GM19328 (cell line): ENCODE results near the gene LMAN2.
"Not testable (repeated sequence)": the region's sequence is repeated elsewhere in the genome, so short reads cannot be mapped to it uniquely, and the experiment has no call there.

Experiments used
- ATAC-seq: cut with Tn5 transposase; IDR thresholded peaks from one replicate; pipeline ENCODE4 v1.9.1; 2021; ENCODE audit warnings: mild to moderate bottlenecking, moderate library complexity; ENCODE audit not compliant: unreplicated experiment

LMAN2 gene

DNA sequence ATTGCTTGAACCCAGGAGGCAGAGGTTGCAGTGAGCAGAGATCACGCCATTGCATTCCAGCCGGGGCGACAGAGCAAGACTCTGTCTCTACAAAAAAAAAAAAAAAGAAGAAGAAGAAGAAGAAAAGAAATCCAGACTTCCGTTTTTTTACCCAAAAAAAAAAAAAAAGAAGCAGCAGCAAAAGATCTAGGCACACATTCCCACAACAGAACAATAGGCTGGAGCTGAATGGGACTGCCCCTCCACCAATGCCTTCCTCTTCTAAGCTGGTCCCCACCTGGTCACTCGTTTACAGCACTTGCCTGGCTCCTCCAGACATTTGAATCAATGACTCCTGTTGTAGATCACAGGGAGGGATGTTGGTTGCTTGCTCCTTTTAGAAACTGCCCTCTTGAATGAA, 1.6 kb upstream of the LMAN2 start:
- ATAC-seq = no peak

- no peak for ATAC-seq
Observed at GRCh38 chr5:177350776-177351391, 584 bp downstream of the LMAN2 start.

GRCh38 chr5:177349762-177350161, 1.7 kb downstream of the LMAN2 start:
- no peak for ATAC-seq

- no peak for ATAC-seq
Observed at GRCh38 chr5:177349362-177349647, 2.2 kb downstream of the LMAN2 start.

- ATAC-seq = no peak
Observed at GRCh38 chr5:177347699-177348098, 3.8 kb downstream of the LMAN2 start.

GRCh38 chr5:177346820-177347219, 4.6 kb downstream of the LMAN2 start:
- no peak for ATAC-seq

GRCh38 chr5:177344891-177345290, 6.6 kb downstream of the LMAN2 start:
- ATAC-seq = no peak

DNA sequence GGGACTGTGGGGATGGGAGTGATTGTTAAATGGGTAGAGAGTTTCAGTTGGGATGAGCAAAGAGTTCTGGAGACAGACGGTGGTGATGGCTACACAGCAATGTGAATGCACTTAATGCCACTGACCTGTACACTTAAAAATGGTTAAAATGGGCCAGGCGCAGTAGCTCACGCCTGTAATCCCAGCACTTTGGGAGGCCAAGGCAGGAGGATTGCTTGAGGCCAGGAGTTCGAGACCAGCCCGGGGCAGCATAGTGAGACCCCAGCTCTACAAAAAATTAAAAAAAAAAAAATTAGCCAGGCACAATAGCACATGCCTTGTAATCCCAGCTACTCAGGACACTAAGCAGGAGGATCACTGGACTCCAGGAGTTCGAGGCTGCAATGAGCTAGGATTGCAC, 7.7 kb downstream of the LMAN2 start:
- ATAC-seq = no peak

- not testable (repeated sequence) for ATAC-seq
Observed at GRCh38 chr5:177343000-177343399, 8.5 kb downstream of the LMAN2 start.

DNA sequence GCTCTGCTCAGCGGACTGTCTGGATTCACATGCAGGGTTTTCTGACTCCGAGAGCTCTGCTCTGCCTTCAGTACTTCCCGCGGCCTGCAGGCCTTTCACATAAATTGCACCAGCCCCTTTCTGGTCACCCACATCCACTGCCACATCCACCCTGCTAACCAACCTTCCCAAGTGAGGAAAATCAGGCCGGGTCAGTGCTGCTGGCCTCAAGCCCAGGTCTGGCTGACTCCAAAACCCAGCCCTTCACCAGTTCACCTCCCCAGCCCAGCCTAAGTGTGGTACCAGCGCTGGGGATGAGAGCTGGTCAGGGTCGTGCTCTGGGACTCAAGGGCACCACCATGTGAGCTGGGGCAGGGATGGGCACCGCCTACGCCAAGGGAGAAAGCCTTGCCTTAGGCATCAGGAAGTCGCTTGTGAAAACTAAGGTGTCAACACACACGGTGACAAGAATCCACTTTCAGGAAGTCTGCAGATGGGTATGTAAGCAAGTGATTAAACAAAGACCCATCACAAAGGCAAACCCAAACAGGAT, 12.3 kb downstream of the LMAN2 start:
- ATAC-seq = no peak

DNA sequence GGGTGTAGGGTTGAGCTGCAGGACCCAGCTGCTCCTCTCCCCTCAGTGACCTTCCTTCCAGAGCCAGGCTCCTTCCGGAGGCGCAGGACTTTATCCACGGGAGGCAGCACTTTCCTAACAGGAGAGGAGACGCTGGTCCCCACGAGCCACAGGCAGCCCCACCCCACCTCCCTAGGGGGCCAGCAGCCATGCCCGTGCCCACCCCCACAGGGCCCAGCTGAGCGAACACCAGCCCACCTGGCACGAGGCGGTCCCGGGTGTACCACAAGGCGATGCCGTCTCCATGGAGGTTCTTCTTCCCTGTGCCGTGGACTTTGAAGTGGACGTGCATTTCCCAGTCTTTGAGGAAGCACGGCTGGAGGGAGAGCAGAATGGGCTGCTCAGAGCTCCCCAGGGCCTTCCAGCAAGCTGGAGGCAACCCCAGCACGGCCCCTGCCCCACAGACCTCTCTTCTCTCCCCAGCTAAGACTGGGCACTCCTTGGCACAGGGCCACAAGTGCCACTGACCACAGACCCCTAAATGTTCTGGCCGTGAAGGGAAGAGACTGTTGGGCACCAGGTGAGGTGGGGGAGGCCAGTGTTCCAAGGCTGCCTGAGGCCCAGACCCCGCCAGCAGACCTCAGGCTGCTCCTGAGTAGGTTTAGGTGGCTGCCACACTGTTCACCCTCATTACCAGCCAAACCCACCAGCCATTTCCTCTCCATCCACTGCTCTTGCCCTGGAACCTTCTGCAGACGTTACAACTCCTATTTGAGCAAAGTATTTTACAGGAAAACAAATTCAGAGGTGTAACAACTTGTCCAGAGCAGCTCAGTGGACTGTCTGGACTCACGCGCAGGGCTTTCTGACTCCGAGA, 13.0 kb downstream of the LMAN2 start:
- ATAC-seq = no peak

GRCh38 chr5:177336603-177337494, 14.6 kb downstream of the LMAN2 start:
- ATAC-seq = no peak

DNA sequence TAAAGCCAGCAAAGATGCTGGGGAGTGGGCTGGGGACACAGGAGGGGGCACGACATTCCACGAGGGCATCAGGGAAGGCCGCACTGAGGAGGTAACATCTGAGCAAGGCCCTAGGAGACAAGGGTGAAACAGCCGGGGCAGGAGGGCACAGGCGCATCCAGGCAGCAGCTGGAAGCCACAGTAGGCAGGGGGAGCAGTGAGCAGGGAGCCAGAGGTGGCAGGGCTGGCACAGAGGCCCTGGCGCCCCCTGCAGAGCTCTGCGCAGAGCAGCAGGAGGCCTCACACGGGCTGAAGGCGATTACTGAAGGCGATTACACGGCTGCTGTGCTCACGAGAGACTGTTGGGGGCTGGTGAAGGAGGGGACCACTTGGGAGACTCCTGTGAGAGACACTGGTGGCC, 15.4 kb downstream of the LMAN2 start:
- no peak for ATAC-seq

- ATAC-seq = no peak
Observed at GRCh38 chr5:177335701-177336065, 15.8 kb downstream of the LMAN2 start.

GRCh38 chr5:177334781-177335700, 16.4 kb downstream of the LMAN2 start:
- ATAC-seq = no peak

DNA sequence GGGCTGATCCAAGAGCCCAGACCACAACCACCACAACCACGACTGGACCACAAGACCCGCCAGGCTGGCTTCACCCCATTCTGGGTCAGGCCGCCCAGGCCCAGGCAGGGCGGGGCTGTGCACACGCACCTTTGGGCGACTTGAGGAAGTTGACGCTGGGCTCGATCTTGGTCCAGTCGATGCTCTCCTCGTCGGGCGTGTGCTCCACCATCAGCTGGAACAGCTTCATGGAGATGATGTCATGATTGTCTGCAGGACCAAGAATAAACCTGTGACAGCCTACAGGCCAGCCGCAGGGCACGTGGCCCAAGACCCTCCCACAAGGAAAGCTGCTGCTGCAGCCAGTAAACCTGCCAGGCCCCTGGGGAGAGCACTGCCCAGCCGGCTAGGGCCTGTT, 17.3 kb downstream of the LMAN2 start:
- no peak for ATAC-seq

DNA sequence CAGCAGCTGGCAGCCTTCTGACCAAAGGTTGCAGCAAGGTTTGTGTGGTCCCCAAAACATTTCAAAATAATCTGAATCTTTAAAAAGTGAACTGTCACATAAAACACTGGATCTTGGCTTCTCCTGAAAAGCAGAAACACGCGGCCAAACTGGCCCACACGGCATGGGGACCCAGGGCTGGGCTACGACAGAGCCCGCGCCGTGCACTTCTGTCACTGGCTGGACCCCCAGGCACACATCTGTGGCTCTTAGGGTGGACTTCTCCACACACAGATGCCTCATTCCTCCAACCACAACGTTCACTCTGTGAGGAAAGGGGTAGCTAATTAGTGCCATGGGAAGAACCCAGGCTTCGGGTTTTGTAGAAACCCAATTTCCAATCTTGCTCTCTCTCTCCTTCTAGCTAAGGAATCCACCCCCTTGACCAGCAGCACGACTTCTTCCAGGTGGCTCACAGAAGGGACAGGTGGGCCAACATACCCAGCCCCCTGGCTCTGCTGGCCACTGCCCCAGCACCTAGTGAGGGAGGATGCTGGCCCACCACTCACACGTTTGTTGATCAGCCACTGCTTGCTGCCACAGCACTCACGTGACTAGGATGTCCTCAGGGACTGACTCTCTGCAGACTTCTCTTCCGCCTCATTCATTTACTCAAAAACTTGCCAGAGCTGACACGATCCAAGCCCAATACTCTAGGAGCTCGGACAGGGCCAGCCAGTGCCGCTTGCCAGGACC, 17.9 kb downstream of the LMAN2 start:
- no peak for ATAC-seq

- ATAC-seq = no peak
Observed at GRCh38 chr5:177332896-177333260, 18.6 kb downstream of the LMAN2 start.

DNA sequence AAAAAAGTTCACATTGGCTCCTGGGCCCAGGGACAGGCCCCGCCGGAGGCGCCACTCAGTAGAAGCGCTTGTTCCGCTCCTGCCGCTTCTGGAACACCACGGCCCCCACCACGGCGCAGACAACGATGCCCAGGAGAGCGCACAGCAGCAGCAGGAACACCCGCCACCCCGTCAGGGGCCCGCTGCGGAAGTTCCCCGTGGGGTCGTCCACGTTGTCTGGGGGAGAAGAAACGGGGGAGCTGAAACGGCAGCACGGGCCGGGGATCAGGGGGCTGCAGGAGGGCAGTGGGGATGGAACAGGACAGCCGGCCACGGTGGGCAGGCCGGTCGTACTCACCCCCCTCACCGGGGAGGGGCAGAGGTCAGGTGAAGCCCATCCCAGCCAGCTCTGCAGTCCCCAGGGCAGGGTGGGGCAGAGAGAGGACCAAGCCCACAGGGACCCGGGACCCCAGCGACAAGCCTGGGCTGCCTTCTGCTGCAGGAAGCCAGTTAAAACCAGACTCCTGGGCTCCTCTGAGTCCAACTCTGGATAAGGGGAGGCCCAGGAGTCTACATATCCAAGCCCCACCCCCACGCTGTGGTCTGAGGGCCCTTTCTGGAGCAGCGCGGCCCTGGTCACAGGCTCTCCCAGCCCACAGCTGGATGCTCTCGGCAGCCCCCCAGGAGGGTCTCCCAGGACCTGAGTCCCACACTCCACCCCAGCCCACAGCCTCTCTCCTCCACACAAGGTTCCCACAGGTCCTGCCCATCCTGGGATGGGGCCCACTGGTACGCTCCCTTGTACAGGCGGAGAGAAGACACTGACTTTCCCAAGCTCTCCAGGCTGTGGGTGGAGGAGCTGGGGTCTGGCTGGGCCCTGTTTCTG, 19.2 kb downstream of the LMAN2 start:
- no peak for ATAC-seq
